ENCODE measurements around the gene TGFBR2.

Gene TGFBR2

DNA sequence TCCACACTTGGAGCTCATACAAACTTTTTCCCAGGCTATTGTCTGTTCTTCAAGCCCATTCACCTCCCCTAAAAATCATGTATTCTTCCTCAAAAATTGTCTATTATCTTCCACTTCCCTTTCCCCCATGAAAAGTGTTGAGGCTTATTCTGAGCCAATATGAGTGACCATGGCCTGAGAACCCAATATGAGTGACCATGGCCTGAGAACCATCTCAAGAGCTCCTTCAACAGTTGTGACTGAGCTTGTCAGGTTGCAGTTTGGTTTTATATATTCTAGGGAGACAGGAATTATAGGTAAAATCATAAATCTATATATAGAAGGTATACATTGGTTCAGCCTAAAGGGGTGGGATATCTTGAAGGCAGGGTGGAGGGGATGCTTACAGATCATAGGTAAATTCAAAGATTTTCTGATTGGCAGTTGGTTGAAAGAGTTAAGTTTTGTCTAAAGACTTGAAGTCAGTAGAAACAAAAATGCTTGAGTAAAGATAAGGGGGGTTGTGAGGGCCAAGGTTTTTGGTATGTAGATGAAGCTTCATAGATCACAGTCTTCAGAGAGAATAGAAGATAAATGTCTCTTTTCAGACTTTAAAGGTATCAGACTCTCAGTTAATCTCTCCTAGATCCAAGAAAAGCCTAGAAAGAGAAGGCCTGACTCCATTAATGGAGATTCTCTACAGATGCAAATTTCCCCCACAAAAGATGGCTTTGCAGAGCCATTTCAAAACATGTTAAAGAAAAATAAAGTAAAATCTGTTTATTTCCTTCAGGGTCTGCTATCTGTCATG lies 95.8 kb downstream of the TGFBR2 start:
- H3K4me3 ChIP-seq (ENCODE audit: low read depth, low read length), result no peak overlapping the region
- TF ChIP-seq, protein P1, sequence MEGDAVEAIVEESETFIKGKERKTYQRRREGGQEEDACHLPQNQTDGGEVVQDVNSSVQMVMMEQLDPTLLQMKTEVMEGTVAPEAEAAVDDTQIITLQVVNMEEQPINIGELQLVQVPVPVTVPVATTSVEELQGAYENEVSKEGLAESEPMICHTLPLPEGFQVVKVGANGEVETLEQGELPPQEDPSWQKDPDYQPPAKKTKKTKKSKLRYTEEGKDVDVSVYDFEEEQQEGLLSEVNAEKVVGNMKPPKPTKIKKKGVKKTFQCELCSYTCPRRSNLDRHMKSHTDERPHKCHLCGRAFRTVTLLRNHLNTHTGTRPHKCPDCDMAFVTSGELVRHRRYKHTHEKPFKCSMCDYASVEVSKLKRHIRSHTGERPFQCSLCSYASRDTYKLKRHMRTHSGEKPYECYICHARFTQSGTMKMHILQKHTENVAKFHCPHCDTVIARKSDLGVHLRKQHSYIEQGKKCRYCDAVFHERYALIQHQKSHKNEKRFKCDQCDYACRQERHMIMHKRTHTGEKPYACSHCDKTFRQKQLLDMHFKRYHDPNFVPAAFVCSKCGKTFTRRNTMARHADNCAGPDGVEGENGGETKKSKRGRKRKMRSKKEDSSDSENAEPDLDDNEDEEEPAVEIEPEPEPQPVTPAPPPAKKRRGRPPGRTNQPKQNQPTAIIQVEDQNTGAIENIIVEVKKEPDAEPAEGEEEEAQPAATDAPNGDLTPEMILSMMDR (IDR thresholded peaks at IDR 0.05; ENCODE audit: insufficient read depth, low read depth, low read length, missing control alignments), result no peak
- no peak for DNase-seq (ENCODE audit: low read depth)

DNA sequence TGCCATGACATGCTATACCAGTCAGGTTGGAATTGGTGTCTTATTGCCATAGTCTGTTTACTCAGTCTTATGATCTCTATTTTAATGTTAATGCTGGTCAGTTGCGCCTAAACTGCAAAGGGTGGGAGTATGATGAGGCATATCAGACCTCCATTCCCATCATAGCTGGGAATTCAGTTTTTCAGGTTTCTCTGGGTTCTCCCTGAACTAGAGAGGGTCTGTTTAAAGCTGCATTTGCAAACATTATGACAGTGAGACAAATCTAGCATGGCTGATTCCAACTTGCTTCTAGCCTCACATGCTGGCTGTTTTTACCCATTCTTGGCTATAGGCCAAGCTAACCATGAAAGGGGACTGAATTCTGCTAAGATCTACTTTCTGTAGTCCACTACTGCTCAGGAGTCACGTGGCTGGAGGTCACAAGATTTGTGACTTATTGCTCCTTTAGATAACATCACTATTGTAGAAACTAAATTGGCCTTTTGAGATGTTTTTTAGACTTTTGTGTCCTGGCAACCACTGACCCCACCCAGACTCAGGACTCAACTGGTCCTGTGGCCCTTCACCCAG lies 96.5 kb downstream of the TGFBR2 start:
- DNase-seq (ENCODE audit: low read depth), result no peak
- H3K4me3 ChIP-seq (ENCODE audit: low read depth, low read length), result no peak overlapping the region
- TF ChIP-seq, protein P1 (IDR thresholded peaks at IDR 0.05; ENCODE audit: insufficient read depth, low read depth, low read length, missing control alignments), result no peak

DNA sequence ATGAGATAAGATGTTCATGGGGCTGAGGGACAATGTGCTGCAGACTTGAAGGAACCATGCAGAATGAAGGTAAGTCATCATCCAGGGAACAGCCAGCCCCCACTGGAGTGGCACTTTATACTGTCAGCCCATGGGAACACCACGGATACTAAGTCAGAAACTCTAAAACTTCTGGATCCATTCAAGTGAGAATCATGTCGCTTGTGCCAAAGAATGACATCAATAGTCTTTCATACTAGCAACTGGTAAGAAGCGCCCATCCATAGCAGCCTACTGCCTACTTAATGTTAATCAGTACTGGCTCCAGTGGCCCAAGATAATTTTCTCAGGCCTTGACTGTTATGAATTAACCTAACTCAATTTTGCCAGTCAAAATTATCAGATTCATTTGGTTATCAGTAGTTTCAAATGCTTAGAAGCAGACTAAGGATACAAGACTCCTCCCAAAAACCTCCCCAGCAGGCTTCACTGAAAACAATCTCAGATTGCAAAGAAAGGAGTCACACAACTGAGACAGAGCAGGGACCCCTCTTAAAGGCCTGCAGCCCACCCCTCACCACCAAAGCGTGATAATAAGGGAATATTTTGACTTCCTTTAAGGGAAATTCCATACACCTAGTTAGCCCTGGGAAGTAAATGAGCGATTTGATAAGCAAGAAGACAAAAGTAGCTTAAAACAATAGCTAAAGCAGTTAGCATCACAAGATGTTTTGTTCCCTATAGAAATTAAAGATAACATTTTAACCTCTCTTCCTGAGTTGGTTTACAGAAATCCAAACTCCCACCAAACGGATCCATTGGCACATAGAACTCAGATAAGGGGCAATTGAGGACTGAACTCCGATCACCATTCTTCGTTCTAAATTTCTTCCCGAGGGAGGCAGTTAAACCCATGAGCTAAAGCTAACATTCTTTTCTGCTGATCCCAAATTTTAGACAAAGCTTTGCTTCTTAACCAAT lies 98.8 kb downstream of the TGFBR2 start:
- TF ChIP-seq, protein P1 (IDR thresholded peaks at IDR 0.05; ENCODE audit: insufficient read depth, low read depth, low read length, missing control alignments), result no peak
- H3K4me3 ChIP-seq (ENCODE audit: low read depth, low read length), result no peak overlapping the region
- no peak for DNase-seq (ENCODE audit: low read depth)

GRCh38 chr3:30707825-30708224 lies 101.4 kb downstream of the TGFBR2 start:
- no peak for DNase-seq (ENCODE audit: low read depth)

DNA sequence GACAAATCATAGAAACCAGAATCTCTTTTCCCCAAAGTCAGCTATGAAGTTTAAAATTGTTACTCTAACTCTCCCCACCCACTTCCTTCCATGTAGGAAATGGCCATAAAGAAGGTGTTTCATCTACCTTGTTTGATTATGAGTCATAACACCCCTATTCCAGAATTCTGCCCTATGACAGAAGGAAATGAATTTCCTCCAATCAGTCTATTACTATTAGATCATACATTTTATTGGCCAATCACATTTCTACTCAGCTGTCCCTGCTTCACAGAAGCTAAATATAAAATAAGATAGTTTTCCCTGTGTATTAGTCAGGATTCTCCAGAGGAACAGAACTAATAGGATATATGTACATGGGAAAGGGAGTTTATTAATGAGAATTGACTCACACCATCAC lies 102.1 kb downstream of the TGFBR2 start:
- H3K4me3 ChIP-seq (ENCODE audit: low read depth, low read length), result no peak overlapping the region
- no peak for DNase-seq (ENCODE audit: low read depth)
- TF ChIP-seq, protein P1 (IDR thresholded peaks at IDR 0.05; ENCODE audit: insufficient read depth, low read depth, low read length, missing control alignments), result no peak

More at GRCh38 chr3:30707825-30708224, 101.4 kb downstream of the TGFBR2 start:
- TF ChIP-seq, protein P1 (IDR thresholded peaks at IDR 0.05; ENCODE audit: insufficient read depth, low read depth, low read length, missing control alignments), result no peak
- no peak overlapping the region for H3K4me3 ChIP-seq (ENCODE audit: low read depth, low read length)

DNA sequence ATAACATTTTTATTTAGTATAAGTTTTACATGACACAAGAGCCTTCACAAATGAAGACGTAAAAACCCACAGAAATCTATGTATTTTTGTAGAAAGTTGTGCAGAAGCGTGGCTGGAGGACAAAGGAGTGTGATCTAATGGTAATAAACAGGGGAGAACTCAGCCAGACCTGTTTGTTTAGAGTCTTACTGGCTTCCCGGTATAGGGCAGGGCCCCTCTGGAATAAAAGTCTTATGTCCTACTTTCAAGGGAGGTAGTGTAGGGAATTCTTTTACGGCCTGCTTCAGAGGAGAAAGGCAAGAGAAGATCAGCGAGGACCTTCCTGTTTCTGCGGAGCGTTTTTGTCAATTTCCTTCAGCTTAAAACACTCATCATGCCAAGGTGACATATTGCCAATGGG lies 103.6 kb downstream of the TGFBR2 start:
- DNase-seq (ENCODE audit: low read depth), result no peak
- TF ChIP-seq, protein P1 (IDR thresholded peaks at IDR 0.05; ENCODE audit: insufficient read depth, low read depth, low read length, missing control alignments), result no peak
- no peak overlapping the region for H3K4me3 ChIP-seq (ENCODE audit: low read depth, low read length)

Measured in GM12865 (cell line).